Left ventricle myocardium inferior (tissue), 1 donor: ENCODE results near the gene MDH1. TPM values are rescaled to one million over a fixed set of nuclear protein-coding genes. Genes with fewer than 3 reads are reported as not detected.
A peak's percentile ranks its signal among the peaks of the same experiment; 100 is the strongest.

Experiments used
- DNase-seq: peaks from one replicate; pipeline ENCODE4 v3.0.0-alpha.2; 2020
- H3K27ac ChIP-seq: fragments of 200-600 bp; replicated peaks from 2 replicates; pipeline ENCODE4 v1.8.0; 2021
- H3K27me3 ChIP-seq: fragments of 200-600 bp; 2 replicates; pipeline ENCODE4 v1.8.0; 2021; ENCODE audit warnings: low read depth
- H3K36me3 ChIP-seq: fragments of 200-600 bp; 2 replicates; pipeline ENCODE4 v1.8.0; 2021
- H3K4me1 ChIP-seq: fragments of 200-600 bp; 2 replicates; pipeline ENCODE4 v1.8.0; 2021
- H3K4me3 ChIP-seq: fragments of 200-600 bp; 2 replicates; pipeline ENCODE4 v1.8.0; 2021; ENCODE audit warnings: mild to moderate bottlenecking, moderate library complexity
- H3K9me3 ChIP-seq: fragments of 200-600 bp; replicated peaks from 2 replicates; pipeline ENCODE4 v1.8.0; 2021
- intact Hi-C: fragments of 100-400 bp; cut with micrococcal nuclease; formaldehyde crosslinking; loops from one replicate; pipeline ENCODE4 v1.11.0; 2022
- long read RNA-seq: library from polyadenylated mRNA; unstranded; transcript quantifications from one replicate; pipeline ENCODE4 v2.0.0, GENCODE V29; 2021
- total RNA-seq: library from RNA; stranded (reverse); fragmentation: NEBNext Ultra II Directional; extraction: Animal tissue kit (Norgen Biotek cat#: 25700); gene quantifications from one replicate; pipeline ENCODE4 v1.2.1, GENCODE V29; 2021
- TF ChIP-seq, protein P1 (sequence below): fragments of 200-600 bp; IDR thresholded peaks from 2 replicates; pipeline ENCODE4 v1.8.0; 2021; ENCODE audit warnings: antibody characterized with exemption, mild to moderate bottlenecking, borderline replicate concordance
- donor health status: DM: no; HTN: yes; CAD: no; lungs with severe emphysema.

MDH1 gene
- 1,481 TPM for total RNA-seq
- long read RNA-seq, transcript MDH1-201 (9 exons, 1,650 nt): major isoform, 2,150 of 2,236 reads
- long read RNA-seq, transcript MDH1-214 (2 exons, 552 nt): minor isoform, 6 of 2,236 reads
- long read RNA-seq, transcript MDH1-215 (9 exons, 1,443 nt): minor isoform, 19 of 2,236 reads
- long read RNA-seq, partial matches to known transcripts: 23 of 2,236 reads
- long read RNA-seq, other reads (novel, unspliced or antisense): 35 of 2,236 reads

GRCh38 chr2:63588385-63589147 is at the start of gene MDH1, which contains the start of gene WDPCP:
MDH1 (plus strand) TSS chr2:63588963; CDS start chr2:63589044, 81 bp downstream.
WDPCP (minus strand) TSS chr2:63588477; CDS start chr2:63588271, 206 bp downstream.
- Histone ChIP-seq H3K4me1 (peaks cover 64% of the 10 kb centered on the region), H3K27me3 (no peaks in the 10 kb centered on the region), H3K36me3 (peaks cover 21% of the 10 kb centered on the region), H3K27ac (peak within 1 kb of the TSS; percentile 97), H3K9me3 (no peaks in the 10 kb centered on the region), H3K4me3 (peak within 1 kb of the TSS; percentile 86)
- TF ChIP-seq, protein P1, sequence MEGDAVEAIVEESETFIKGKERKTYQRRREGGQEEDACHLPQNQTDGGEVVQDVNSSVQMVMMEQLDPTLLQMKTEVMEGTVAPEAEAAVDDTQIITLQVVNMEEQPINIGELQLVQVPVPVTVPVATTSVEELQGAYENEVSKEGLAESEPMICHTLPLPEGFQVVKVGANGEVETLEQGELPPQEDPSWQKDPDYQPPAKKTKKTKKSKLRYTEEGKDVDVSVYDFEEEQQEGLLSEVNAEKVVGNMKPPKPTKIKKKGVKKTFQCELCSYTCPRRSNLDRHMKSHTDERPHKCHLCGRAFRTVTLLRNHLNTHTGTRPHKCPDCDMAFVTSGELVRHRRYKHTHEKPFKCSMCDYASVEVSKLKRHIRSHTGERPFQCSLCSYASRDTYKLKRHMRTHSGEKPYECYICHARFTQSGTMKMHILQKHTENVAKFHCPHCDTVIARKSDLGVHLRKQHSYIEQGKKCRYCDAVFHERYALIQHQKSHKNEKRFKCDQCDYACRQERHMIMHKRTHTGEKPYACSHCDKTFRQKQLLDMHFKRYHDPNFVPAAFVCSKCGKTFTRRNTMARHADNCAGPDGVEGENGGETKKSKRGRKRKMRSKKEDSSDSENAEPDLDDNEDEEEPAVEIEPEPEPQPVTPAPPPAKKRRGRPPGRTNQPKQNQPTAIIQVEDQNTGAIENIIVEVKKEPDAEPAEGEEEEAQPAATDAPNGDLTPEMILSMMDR: no peak
- peak; percentile 93 for DNase-seq
- intact Hi-C loops: no loop called here

DNA sequence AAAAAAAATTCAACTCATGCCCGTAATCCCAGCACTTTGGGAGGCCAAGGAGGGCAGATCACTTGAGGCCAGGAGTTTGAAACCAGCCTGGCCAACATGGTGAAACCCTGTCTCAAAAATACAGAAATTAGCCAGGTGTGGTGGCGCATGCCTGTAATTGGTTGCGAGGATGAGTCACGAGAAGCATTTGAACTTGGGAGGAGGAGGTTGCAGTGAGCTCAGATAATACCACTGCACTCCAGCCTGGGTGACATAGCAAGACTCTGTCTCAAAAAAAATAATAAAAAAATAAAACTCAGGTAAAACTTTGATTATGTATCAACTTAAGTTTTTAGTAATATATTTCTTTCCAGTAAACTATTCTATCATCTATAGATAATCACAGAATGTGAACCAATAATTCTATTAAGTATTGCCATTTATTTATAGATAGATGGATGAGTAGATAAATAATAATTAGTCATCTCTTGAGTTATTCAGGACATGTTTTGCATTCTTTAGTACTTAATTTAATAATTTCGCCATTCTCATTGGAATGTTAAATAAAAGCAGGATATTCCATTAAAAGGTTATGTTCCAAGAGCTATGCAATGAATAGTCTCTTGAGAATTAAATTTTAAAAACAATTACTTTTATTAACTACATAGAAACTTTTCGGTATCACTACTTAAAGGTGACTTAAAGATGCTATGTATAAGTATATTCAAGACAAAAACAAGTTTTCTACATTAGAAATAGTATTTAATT is 49.2 kb upstream of the MDH1 start:
- H3K36me3 ChIP-seq: no peaks in the 10 kb centered on the region
- intact Hi-C loops: no loop called here
- peaks cover 15% of the 10 kb centered on the region for H3K9me3 ChIP-seq
- no peak for DNase-seq
- H3K4me3 ChIP-seq: no peak overlapping the region
- TF ChIP-seq, protein P1: no peak
- no peaks in the 10 kb centered on the region for H3K27me3 ChIP-seq
- H3K27ac ChIP-seq: no peak overlapping the region
- peaks cover 5% of the 10 kb centered on the region for H3K4me1 ChIP-seq

GRCh38 chr2:63544017-63544627 is 44.6 kb upstream of the MDH1 start:
- TF ChIP-seq, protein P1: peak; percentile 61
- H3K27ac ChIP-seq: peak overlapping the region; percentile 3
- no peak overlapping the region for H3K4me3 ChIP-seq
- intact Hi-C loops: no loop called here
- no peaks in the 10 kb centered on the region for H3K36me3 ChIP-seq
- DNase-seq: no peak
- peaks cover 11% of the 10 kb centered on the region for H3K9me3 ChIP-seq
- no peaks in the 10 kb centered on the region for H3K27me3 ChIP-seq
- peaks cover 9% of the 10 kb centered on the region for H3K4me1 ChIP-seq

- TF ChIP-seq, protein P1: no peak
- intact Hi-C loops: no loop called here
- Histone ChIP-seq H3K36me3 (no peaks in the 10 kb centered on the region), H3K9me3 (peaks cover 11% of the 10 kb centered on the region), H3K4me1 (peaks cover 9% of the 10 kb centered on the region), H3K27ac (peak overlapping the region; percentile 3), H3K27me3 (no peaks in the 10 kb centered on the region), H3K4me3 (no peak overlapping the region)
- DNase-seq: no peak
Observed at GRCh38 chr2:63545023-63545422, 43.7 kb upstream of the MDH1 start.

GRCh38 chr2:63553049-63553448 is 35.7 kb upstream of the MDH1 start:
- H3K27ac ChIP-seq: no peak overlapping the region

More at GRCh38 chr2:63553049-63553448, 35.7 kb upstream of the MDH1 start:
- TF ChIP-seq, protein P1: no peak
- Histone ChIP-seq H3K4me1 (no peaks in the 10 kb centered on the region), H3K4me3 (no peak overlapping the region), H3K36me3 (peaks cover 24% of the 10 kb centered on the region), H3K27me3 (no peaks in the 10 kb centered on the region), H3K9me3 (peaks cover 15% of the 10 kb centered on the region)
- intact Hi-C loops: no loop called here
- DNase-seq: no peak
